BLaER1 treated with 17β-estradiol and CSF1 and Interleukin-3, amounts not matched to agents 10 nM and 100 nM (cell line): ENCODE measurements around the gene TTC9.
"Not testable (repeated sequence)": the region's sequence is repeated elsewhere in the genome, so short reads cannot be mapped to it uniquely, and the experiment has no call there.

Source experiments
- H3K27ac ChIP-seq, 11 experiments: shearing (Covaris generic); formaldehyde crosslinking; 2 replicates each; pipeline ENCODE4 v1.8.1; 2022
- H3K27me3 ChIP-seq, 11 experiments: shearing (Covaris generic); formaldehyde crosslinking; 2 replicates each; pipeline ENCODE4 v1.8.1; 2022
- H3K36me3 ChIP-seq, 11 experiments: shearing (Covaris generic); formaldehyde crosslinking; 2 replicates each; pipeline ENCODE4 v1.8.1; 2022
- H3K4me1 ChIP-seq, 10 experiments: shearing (Covaris generic); formaldehyde crosslinking; 2 replicates each; pipeline ENCODE4 v1.8.1; 2022
- H3K4me2 ChIP-seq, 11 experiments: shearing (Covaris generic); formaldehyde crosslinking; 2 replicates each; pipeline ENCODE4 v1.8.1; 2022
- H3K4me3 ChIP-seq, 10 experiments: shearing (Covaris generic); formaldehyde crosslinking; 2 replicates each; pipeline ENCODE4 v1.8.1; 2022
- H3K9ac ChIP-seq, 11 experiments: shearing (Covaris generic); formaldehyde crosslinking; 2 replicates each; pipeline ENCODE4 v1.8.1; 2022
- H3K9me3 ChIP-seq, 11 experiments: shearing (Covaris generic); formaldehyde crosslinking; replicated peaks in 1 of 11; 2 replicates each; pipeline ENCODE4 v1.8.1; 2022
- H4K20me1 ChIP-seq, 11 experiments: shearing (Covaris generic); formaldehyde crosslinking; 2 replicates each; pipeline ENCODE4 v1.8.1; 2022
- Cebpa-rat ChIP-seq, 11 experiments: shearing (Covaris generic); IDR thresholded peaks; 2 replicates each; pipeline ENCODE4 v1.8.1; 2022

The TTC9 gene

DNA sequence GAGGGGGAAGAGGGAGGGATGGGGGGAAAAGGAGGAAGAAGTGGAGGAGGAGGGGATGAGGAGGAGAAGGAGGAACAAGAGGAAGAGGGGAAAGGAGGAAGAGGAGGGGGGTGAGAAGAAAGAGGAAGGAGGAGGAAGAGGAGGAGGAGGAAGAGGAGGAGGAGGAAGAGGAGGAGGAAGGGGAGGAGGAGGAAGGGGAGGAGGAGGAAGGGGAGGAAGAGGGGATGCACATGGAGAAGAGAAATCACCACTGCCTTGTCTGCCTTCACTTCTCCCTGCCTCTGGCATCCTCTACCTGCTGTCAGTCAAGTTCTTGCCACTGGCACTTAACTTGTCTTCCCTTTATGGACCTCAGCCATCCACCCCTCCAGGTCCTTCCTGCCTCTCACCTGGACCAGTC is 59.9 kb downstream of the TTC9 start:
- H3K36me3 ChIP-seq: no peaks in the 10 kb centered on the region
- H3K4me2 ChIP-seq: peak overlapping the region in 10 of 11 experiments; percentile 29 to 55 (median 40); a peak in 16 of 22 replicates
- no peak for TF ChIP-seq Cebpa-rat (IDR thresholded peaks at IDR 0.05)
- no peaks in the 10 kb centered on the region; a peak in 1 of 22 replicates for H4K20me1 ChIP-seq
- no peak overlapping the region for H3K9ac ChIP-seq
- no peak overlapping the region for H3K4me3 ChIP-seq
- H3K9me3 ChIP-seq: no peaks in the 10 kb centered on the region
- H3K4me1 ChIP-seq: peaks cover 13 to 50% (median 39%) of the 10 kb centered on the region in 10 experiments
- no peak overlapping the region for H3K27ac ChIP-seq
- H3K27me3 ChIP-seq: no peaks in the 10 kb centered on the region

DNA sequence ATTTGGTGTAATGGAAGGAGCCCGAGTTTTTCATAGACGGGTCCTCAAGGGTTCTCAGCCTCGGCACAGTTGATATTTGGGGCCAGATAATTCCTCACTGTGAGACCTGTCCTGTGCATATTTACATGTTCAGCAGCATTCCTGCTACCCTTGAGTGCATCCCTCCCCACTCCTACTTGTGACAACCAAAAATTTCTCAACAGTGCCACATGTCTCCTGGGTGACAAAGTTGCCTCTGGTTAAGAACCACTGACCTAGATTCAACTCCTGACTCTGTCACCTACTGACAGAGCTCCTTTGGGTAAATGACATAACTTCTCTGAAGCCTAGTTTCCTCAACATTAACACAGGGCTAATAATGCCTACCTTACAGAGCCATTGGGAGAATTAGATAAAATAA is 60.4 kb downstream of the TTC9 start:
- H3K4me3 ChIP-seq: no peak overlapping the region
- H3K9me3 ChIP-seq: no peaks in the 10 kb centered on the region
- H4K20me1 ChIP-seq: no peaks in the 10 kb centered on the region; a peak in 1 of 22 replicates
- no peaks in the 10 kb centered on the region for H3K27me3 ChIP-seq
- H3K9ac ChIP-seq: no peak overlapping the region
- no peak overlapping the region for H3K27ac ChIP-seq
- peaks cover 19 to 54% (median 44%) of the 10 kb centered on the region in 10 experiments for H3K4me1 ChIP-seq
- no peak for TF ChIP-seq Cebpa-rat (IDR thresholded peaks at IDR 0.05)
- H3K36me3 ChIP-seq: no peaks in the 10 kb centered on the region
- H3K4me2 ChIP-seq: peak overlapping the region; percentile 16 to 55 (median 36); a peak in 20 of 22 replicates

- not testable (repeated sequence) for H3K27ac ChIP-seq, H3K9me3 ChIP-seq, H3K4me3 ChIP-seq, H4K20me1 ChIP-seq, H3K27me3 ChIP-seq, H3K9ac ChIP-seq, H3K4me2 ChIP-seq, H3K36me3 ChIP-seq
- H3K4me1 ChIP-seq: peaks cover 23 to 45% (median 37%) of the 10 kb centered on the region in 10 experiments
Observed at GRCh38 chr14:70703621-70704168, 62.0 kb downstream of the TTC9 start.

- Histone ChIP-seq H3K36me3 (no peaks in the 10 kb centered on the region), H4K20me1 (no peaks in the 10 kb centered on the region; a peak in 1 of 22 replicates)
Observed at GRCh38 chr14:70704960-70705359, 63.2 kb downstream of the TTC9 start.

GRCh38 chr14:70706177-70706576 is 64.5 kb downstream of the TTC9 start:
- Histone ChIP-seq H3K9ac (no peak overlapping the region), H3K27me3 (no peaks in the 10 kb centered on the region), H3K4me3 (no peak overlapping the region), H3K4me1 (peaks cover 23 to 37% (median 31%) of the 10 kb centered on the region in 10 experiments), H3K36me3 (no peaks in the 10 kb centered on the region), H3K27ac (no peak overlapping the region), H3K9me3 (no peaks in the 10 kb centered on the region), H4K20me1 (no peaks in the 10 kb centered on the region), H3K4me2 (peak overlapping the region in 9 of 11 experiments; percentile 7 to 71 (median 43); a peak in 11 of 22 replicates)
- TF ChIP-seq Cebpa-rat (IDR thresholded peaks at IDR 0.05): no peak

More at GRCh38 chr14:70704960-70705359, 63.2 kb downstream of the TTC9 start:
- Histone ChIP-seq H3K9me3 (no peaks in the 10 kb centered on the region), H3K4me2 (no peak overlapping the region), H3K27me3 (no peaks in the 10 kb centered on the region), H3K27ac (no peak overlapping the region), H3K9ac (no peak overlapping the region), H3K4me1 (peaks cover 23 to 39% (median 34%) of the 10 kb centered on the region in 10 experiments), H3K4me3 (no peak overlapping the region)
- no peak for TF ChIP-seq Cebpa-rat (IDR thresholded peaks at IDR 0.05)

DNA sequence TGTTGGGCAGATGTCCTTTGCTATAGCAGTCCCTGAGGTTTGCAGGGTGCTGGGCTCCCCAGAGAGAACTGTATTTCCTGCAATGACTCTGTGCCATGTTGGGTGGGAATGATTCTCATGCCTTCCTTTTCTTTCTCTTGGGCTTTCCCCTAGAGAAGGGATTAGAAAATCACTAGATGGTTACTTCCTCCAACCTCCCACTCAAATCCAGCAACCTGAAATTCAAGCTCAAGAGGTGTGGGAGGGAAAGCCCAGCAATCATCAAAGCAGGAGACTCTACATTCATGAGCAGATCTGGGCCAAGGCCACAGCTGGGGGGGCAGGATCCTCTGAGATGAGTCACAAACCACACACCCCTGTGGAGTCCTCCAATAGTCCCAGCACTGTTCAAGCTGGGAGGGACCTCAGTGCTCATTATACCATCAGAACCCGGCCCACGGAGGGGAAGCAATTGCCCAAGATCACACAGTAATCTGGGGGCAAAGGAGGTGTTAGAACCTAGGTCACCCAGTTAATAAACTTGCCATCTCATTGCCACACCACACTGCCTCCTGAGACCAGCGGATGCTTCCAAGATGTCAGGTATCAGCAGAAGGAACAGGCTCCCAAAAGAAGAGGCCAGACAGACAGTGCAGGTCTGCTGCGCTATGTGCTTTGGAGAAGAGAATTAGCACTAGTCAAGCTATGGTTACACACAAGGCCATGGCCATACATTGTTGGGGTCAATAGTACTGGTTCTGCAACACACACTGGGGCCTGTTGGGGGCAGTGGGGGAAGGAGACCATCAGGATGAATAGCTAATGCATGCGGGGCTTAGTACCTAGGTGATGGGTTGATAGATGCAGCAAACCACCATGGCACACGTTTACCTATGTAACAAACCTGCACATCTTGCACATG is 65.7 kb downstream of the TTC9 start:
- Histone ChIP-seq H3K4me2 (peak overlapping the region; percentile 23 to 73 (median 63); a peak in 20 of 22 replicates), H4K20me1 (no peaks in the 10 kb centered on the region), H3K36me3 (no peaks in the 10 kb centered on the region), H3K27me3 (no peaks in the 10 kb centered on the region), H3K4me3 (no peak overlapping the region), H3K9me3 (no peaks in the 10 kb centered on the region), H3K27ac (peak overlapping the region in 3 of 11 experiments; percentile 2 to 47 (median 47); a peak in 3 of 22 replicates), H3K9ac (no peak overlapping the region), H3K4me1 (peaks cover 18 to 27% (median 23%) of the 10 kb centered on the region in 10 experiments)
- TF ChIP-seq Cebpa-rat (IDR thresholded peaks at IDR 0.05): no peak

GRCh38 chr14:70708717-70709570 is 67.2 kb downstream of the TTC9 start:
- Histone ChIP-seq H3K9me3 (no peaks in the 10 kb centered on the region), H3K36me3 (no peaks in the 10 kb centered on the region), H3K27ac (no peak overlapping the region), H3K9ac (no peak overlapping the region), H3K4me3 (no peak overlapping the region), H3K4me1 (peaks cover 14 to 27% (median 19%) of the 10 kb centered on the region in 10 experiments), H4K20me1 (no peaks in the 10 kb centered on the region), H3K4me2 (no peak overlapping the region), H3K27me3 (no peaks in the 10 kb centered on the region)
- no peak for TF ChIP-seq Cebpa-rat (IDR thresholded peaks at IDR 0.05)

DNA sequence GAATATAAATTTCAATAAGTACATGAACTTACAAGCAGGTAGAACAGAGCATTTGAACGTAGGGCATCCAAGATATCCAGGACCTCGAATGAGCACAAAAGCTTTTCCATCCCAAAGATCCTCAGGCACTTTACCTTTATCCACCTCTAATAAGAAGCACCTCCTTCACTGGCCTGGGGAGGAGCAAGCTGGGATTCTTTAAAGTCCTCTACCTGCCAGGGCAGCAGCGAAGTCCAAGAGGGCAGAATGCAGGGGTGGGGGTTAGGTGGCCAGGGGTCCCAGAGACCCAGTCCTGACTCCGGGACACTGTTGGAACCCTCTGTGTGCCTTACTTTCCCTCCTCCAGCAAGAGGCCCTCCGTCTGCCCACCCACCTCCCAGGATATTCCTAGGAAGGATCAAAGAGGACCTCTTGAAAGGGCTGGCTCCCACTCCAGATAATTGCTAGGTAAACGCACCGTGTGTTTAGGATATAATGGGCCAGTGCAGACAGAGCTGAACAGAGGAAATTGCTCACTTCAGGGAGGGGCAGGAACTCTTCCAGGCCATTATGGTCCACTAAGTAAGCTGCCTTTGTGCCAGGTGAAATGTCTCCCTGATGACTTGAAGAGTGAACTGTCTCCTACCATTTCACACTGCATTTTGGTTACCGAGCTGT is 68.1 kb downstream of the TTC9 start:
- H4K20me1 ChIP-seq: no peaks in the 10 kb centered on the region
- no peak overlapping the region for H3K4me3 ChIP-seq
- H3K9ac ChIP-seq: no peak overlapping the region
- H3K27ac ChIP-seq: no peak overlapping the region
- no peaks in the 10 kb centered on the region for H3K27me3 ChIP-seq
- peaks cover 14 to 27% (median 19%) of the 10 kb centered on the region in 10 experiments for H3K4me1 ChIP-seq
- no peaks in the 10 kb centered on the region for H3K9me3 ChIP-seq
- TF ChIP-seq Cebpa-rat (IDR thresholded peaks at IDR 0.05): no peak
- no peak overlapping the region for H3K4me2 ChIP-seq
- H3K36me3 ChIP-seq: no peaks in the 10 kb centered on the region
